HCEC 1CT (cell line): ENCODE results near the gene STIMATE.

Experiments used
- DNase-seq: peaks from one replicate; pipeline ENCODE4 v3.0.0-alpha.2; 2017

STIMATE gene

DNA sequence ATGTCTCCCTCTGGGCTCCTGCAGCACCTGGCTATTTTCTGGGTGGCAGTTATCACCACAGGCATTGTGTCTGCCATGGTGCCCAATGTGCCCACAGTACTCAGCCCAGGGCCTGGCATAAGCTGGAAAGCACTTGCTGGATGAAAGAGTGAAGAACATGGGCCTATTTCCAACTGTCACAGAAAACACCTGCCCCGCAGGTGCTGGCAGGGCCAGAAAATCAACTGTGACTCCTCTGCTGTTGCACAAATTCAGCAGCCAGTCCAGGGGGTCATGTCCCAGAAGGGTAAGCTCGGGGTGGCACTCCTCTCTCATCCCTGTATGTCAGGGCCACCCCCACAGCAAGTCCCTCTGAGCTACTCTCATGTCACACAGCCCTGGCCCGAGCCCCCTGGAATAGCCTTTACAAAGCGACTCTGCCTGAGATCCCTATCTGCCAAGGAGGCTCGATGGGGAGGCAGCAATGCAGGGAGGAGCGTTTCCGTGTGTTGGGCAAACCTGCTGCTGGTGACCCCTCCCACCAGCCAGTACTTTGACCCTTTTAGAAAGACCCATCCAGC lies 85.8 kb downstream of the STIMATE start:
- no peak for DNase-seq

DNA sequence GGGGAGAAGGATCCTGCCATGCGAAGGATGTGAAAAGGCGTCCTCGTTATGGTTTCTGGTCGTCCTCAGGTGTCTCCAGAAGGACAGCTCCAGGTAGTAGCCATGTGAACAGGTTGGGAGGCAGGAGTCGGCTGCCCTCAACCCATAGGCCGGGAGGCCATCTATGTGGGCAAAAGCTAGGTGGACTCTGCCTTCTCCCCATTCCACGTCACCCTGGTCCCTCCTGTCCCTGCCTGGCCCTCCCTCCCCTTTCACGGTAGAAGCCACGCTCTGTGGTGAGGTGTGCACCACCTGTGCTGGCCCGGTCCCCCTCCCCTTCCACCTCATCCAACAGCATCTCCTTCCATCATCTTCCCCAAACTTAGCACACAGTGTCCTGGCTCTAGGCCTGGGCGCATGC lies 86.4 kb downstream of the STIMATE start:
- no peak for DNase-seq

DNA sequence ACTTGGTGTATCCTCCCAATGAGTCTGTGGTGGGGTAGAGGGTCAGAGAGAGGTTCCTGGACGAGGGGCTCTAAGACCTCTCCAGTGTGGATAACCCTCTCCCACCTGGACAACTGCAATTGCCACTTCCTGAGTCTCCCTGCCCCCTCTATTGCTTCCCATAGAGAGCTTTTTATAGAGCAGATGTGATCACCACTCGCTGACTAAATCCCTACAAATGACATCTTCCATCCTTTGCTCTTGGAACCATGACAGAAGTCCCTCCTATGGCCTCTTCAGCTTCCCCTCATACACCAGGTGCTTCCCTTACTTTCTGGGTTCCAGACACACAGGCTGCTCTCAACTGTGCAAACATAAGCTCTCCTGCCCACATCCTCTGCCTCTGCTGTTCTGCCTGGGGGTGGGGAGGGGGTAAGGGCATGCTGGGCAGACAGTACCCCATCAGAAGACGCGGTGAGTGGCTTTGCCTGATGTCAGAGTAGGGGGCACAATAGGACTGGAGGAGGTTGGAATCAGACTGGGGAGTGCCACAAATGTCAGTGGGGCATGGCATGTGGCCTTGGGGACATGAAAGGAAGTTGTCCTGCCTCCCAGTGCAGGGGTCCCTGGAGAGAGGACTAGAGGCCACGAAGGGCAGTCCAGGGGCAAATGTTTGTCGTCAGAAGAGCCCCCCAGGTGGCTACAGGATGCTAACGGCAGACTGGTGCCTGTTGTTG lies 87.5 kb downstream of the STIMATE start:
- DNase-seq = no peak

DNA sequence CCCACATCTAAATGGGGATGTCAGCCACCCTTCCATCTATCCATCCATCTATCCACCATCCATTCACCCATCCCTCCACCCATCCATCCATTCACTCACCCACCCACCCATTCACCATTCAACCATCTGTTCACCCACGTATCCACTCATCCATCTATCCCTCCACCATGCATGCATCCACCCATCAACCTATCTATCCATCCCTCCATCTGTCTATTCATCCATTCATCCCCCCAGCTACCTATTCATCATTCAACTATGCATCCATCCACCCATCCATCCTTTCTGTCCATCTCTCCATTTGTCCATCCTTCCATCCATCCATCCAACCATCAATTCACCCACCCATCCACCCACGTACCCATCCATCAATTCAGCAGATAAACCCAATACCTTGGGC lies 88.2 kb downstream of the STIMATE start:
- DNase-seq = no peak

DNA sequence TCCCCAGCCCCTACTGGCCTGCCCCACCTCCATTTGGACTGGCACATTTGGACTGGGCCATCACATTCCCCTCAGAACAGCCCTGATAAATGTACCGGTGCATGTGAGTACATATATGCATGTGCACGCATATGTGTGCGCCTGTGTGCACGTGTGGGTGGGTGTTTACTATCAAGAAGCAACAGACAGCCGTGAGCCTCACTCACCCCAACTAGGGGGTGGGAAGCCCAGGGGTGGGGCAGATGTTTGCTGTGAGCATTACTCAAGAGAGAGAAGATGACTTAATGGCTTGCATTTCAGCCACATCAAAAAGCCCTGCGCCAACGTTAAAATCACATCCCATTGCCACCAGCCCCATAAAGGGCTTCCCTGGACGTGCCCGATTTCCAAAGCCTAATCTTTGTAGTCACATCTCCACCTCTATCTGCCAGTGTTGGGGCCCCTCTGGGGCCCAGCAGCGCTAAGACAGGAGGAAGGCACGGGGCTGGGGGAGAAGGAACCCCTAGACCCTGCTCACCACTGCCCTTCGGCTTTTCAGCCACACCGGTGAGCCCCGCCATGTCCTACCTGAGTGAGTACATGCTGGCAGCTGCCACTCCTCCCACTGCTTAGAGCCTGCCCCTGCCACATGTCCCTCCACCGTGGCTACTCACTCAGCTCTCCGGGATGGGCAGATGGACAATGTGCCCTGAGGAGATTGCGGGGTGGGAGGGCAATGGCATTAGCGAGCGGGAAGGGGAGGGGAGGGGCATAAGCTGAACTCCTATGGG lies 91.9 kb downstream of the STIMATE start:
- DNase-seq = no peak

DNA sequence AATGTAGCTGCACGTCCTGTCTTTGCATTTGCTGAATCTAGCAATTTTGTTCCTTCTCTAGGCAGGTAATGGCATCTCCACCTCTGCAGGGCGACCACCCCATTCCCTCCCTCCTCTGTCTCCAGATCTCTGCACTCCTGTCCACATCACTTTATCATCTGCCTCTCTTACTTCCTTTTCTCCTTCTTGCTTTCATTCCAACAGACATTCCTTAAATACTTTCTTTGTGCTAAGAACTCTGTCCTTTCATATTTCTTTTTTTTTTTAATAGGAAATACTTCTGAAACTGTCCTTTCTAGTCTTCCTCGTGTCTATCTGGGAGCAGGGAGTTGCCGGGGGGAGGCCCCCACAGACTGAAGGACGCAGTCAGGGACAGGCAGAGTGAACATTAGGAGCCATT lies 95.5 kb downstream of the STIMATE start:
- DNase-seq = no peak

DNA sequence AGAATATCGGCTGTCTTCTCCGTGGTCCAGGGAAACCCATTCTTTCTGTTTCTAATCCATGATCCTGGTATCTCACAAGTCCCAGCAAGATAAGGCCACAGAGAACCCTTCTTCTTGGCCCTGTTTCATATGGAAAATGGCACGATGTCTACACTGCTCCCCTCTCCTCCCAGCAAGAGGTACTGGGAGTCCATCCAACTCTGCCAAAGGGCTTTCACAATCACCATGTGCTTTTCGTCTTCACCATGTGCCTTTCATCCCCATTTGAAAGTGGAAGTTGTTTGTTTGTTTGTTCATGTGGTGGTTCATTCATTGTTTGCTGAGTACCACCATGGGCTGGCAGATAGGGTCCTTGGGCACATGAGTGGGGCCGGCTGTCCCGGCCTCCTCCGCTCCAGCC lies 97.3 kb downstream of the STIMATE start:
- no peak for DNase-seq

DNA sequence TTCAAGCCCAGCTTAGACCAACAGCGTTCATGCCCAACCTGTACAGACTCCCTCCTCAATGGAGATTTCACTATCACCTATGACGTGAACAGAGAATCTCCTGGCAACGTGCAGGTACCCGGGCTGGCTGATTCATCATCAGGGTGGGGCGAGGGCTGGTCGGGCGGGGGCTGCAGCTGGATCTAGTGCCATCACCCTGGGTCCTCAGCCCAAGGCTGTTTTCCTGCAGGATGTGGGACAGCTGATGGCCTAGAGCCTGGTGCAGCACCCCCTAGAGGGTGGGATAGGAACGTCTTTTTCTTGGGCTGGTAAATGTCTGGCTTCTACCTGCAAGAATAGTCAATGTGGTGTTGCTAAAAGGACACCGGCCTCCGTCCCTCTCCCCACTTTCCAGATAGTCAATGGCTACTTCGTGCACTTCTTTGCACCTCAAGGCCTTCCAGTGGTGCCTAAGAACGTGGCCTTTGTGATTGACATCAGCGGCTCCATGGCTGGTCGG lies 98.3 kb downstream of the STIMATE start:
- no peak for DNase-seq

DNA sequence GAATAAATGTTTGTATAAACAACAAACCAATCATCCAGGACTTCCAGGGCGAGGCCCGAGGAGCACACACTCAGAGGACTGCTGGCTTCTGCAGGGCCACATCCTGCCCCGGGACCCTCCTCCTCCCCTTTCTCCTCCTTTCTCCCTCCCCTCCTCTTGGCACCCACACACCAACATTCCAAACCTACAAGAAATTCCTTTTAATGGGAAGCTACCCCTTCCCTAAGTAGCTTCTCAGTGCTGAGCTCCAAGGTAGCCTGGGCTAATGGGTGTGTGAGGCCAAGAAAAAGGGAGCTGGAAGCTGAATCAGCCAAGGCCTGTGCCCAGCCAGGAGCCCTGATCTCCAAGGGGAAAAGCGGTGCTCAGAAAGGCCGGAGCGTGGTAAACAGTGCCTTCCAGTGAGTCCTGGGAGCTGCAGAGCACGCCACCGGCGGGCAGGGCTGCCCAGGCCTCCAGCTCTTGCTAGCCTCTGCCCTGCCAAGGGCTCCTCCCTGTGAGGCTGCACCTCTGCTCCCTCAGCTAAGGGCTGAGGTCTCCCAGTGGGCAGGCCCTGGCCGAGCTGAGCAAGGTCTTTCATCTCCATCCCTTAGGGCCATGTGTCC lies 98.9 kb downstream of the STIMATE start:
- no peak for DNase-seq

DNA sequence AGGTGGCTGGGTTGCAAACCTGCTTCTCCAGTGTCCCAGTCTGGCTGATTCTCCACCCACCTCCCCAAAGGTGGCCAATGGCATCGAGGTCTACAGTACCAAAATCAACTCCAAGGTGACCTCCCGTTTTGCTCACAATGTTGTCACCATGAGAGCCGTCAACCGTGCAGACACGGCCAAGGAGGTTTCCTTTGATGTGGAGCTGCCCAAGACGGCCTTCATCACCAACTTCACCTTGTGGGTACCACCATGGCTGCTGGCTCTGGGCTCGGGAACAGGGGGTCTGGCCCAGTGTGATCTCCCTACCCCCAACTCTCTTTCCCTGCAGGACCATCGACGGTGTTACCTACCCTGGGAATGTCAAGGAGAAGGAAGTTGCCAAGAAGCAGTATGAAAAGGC lies 100.9 kb downstream of the STIMATE start:
- no peak for DNase-seq

DNA sequence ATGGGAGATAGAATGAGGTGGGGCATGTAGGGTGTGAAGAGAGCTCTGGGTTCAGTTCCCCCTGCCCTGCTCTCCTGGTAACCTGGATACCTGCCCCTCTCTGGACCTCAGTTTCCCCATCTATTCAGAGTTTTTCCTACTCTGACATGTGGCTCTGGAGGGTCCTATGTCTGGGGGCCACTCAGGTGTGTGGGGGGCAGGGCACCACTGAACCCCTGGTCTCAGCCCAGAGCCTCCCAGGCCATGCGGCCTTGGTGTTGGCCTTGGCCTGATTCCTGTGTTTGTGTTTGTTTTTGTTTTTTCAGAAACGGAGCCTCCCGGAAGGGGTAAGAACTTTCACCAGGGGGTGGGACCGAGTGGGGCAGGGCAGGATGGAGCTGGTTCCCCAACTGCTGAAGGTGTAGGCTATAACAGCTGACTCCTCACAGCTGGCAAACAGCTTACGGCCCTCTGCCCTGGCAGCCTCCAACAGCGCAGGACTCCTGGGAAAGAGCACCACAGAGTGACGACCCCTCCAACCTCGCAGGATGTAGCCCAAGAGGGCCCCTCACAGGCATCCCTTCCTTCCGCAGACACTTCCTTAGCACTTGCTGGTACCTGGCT lies 101.9 kb downstream of the STIMATE start:
- DNase-seq = no peak

DNA sequence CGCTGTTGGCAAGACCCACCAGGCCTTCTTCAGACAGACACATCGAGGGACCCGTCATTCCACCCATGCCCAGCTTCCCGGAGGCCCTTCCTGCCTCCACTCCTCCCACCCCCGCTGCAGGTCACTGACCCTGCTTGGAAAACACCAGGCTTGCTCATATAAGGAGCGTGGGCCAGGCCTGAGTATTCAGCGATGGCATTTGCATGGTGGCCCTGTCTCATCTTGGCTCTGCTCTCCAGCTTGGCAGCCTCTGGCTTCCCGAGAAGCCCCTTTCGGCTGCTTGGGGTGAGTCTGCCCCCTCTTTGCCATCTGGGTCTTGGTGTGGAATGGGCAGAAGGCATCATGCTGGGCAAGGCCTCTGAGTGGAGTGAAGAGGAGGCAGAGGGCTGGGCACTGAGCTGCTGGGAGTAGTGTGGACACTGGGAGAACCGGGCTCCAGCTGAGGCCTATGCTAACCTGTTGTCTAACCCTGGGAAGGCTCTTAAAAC lies 102.7 kb downstream of the STIMATE start, which contains the start of gene ITIH3:
TSS of gene ITIH3 (plus strand) at position 185 of the 488 bp plus-strand sequence. CDS start at position 193, 8 bp downstream.
- no peak for DNase-seq

DNA sequence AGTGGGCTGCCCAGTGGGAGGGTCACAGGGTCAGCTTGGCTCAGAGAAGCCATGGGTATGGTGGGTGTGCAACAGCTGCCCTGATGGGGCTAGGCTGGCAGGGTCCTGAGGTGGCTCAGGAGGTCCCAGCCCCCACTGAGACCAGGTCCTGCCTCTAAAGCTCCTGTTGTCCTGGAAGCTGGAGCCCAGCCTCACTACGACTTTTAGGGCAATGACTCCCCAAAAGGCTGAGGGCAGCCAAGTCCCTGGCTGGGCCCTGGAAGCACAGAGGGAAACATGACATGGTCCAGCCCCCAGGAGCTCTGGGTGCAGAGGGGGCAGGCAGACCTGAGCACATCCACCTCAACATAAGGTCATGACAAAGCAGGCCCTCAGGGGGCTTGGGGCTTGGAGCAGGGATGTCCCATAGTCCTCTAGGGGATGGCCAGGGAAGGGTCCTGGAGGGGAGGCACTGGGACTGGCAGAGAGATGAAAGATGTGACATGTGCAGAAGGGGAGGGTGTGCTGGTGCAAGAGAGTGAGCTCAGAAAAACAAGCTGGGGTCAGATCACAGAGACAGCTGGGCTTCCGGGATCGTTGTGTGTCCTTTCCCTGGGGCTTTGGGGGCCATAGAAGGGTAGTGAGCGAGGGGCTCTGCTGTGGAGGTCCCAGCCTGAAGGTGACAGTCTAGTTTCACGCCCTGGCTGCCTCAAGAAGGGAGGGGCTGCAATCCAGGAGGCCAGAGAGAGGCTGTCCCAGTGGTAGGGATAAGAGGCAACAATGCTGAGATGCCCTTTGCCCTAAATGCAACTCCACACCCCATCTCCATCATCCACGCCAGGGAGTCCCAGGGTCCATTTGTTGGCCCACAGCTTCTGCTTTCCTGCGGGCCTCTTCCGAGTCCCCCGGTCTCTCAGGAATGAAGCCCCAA lies 103.4 kb downstream of the STIMATE start:
- DNase-seq = no peak

DNA sequence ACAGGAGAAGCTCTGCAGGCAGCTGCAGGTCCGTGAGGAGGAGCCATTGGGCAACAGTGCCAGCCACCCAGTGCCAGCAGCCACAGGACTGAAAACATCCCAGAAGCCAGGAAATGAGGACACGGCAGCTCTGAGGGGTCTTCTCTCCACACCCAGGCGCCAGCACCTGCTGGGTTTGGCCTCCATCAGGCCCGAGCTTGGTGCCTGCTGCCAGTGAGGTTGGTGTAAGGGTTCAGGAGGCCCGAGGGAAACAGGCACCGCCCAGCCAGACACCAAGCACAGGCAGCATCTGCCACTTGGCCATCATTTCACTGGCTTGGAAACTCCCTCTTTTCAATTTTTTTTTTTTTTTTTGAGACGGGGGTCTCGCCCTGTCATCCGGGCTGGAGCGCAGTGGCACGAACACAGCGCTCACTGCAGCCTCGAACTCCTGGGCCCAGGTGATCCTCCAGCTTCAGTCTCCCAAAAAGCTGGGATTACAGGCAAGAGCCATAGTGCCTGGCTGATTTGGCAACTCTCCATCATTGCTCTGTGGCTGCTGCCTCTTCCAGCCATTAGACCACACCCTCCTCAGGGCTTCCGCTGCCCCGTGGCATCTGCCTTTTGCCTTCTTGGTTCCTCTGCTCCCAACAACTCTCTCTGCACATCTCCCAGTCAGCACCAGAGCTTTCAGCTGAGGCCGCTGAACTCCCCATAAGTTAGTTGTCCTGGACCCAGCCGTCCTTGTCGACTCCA lies 104.2 kb downstream of the STIMATE start:
- no peak for DNase-seq

DNA sequence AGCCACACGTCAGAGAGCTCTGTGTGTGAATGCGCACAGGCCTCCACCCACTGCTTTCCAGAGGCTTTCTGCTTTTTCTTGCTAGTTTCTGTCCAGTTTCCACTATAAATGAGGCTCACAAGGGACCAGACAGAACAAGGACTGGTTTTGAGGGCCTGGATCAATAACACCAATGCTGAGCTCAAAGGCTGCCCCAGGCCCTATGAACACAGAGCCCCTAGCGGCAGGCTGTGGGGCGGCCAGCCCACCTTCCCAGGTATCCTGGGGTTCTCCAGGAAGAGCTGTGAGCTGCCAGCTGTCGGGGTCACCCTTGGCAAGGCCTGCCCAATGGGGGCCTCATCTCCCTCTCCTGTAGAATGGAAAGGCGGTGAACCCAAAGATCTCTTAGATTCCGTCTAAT lies 104.9 kb downstream of the STIMATE start:
- no peak for DNase-seq

DNA sequence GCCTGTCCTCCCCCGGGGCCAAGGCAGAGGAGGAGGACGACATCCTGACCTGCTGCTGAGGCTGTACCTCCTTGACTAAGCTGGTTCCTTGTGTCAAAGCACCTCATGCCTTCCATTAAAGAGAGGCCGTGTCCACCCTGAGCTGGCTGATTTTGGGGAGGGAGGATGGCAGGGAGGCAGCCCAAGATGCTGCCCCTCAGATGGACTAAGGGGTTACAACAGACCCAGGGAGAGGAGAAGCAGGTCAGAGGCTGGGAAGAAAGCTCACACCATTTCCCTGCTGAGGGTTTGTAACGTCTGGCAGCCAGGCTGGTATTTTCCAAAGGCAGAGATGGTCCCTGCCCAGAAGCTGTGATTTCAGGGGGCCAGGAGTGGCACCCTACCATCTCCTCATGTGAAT lies 105.4 kb downstream of the STIMATE start:
- no peak for DNase-seq

DNA sequence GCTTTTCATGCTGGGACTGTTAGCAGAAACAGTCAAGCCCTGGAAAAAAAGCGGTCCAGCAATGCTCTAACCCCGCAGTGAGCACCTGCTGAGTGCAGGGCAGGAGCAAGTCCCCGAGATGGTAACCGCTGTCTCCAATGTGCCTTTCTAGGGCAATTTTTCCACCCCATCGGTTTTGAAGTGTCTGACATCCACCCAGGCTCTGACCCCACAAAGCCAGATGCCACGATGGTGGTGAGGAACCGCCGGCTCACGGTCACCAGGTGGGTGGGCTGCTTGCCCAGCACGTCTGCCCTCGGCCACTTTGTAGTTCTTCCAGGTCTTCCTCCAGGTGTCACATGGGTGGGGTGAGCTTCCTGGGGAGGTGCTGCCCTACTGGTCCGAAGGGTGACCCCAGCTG lies 106.0 kb downstream of the STIMATE start:
- no peak for DNase-seq

DNA sequence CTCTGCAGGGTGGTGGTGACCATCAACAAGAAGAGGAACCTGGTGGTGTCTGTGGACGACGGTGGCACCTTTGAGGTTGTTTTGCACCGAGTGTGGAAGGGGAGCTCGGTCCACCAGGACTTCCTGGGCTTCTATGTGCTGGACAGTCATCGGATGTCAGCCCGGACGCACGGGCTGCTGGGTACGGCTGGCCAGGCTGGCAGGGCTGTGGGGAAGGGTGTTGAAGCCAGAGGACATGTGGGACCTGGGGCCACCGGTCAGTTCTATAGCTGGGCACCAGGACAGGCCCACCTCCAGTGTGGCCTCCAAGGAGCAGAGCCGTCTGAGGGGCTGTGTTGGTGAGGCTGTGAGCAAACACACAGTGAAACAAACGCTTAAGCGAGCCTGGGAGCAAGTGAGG lies 106.6 kb downstream of the STIMATE start:
- DNase-seq = no peak

DNA sequence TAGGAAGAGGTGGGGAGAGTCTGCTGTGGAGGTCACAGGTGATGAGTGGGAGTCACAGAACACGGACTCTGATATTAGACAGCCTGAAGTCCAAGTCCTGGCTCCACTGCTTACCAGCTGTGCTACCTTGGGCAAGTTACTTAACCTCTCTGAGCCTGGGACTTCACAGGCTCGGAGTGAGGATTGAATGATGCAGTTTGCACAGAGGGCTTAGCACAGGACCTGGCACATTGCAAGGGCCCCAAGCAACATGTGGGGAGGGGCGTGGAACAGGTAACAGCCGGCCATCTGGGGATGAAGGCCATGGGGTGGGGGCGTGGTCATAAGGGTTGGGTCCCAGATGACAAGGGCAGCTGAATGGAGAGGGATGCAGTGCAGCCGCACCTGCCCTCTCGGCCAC lies 107.0 kb downstream of the STIMATE start:
- no peak for DNase-seq

DNA sequence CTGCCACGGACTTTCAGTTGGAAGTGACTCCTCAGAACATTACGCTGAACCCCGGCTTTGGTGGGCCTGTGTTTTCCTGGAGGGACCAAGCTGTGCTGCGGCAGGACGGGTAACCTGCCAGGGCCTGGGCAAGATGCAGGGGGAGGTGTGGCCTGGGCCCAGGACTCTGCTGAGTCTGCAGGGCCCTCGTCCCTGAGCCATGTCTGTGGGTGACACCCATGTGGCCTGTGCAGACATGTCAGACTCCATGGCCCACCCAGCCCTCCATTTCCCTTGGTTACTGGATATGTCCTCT lies 107.7 kb downstream of the STIMATE start:
- no peak for DNase-seq
